Inflammatory macrophage treated with lipopolysaccharide for 4 hours (primary cell): ENCODE measurements around the gene RALGPS1.

ENCODE experiments used
- DNase-seq: peaks from one replicate; pipeline ENCODE4 v3.0.0-alpha.2; 2020

The RALGPS1 gene

GRCh38 chr9:127198587-127198986 lies 284.0 kb downstream of the RALGPS1 start:
- no peak for DNase-seq

GRCh38 chr9:127199001-127199791 lies 284.6 kb downstream of the RALGPS1 start:
- DNase-seq: peak; percentile 61

GRCh38 chr9:127200106-127200862 lies 285.7 kb downstream of the RALGPS1 start:
- no peak for DNase-seq

- DNase-seq: no peak
Measured at GRCh38 chr9:127201071-127201541, 286.5 kb downstream of the RALGPS1 start.

- DNase-seq: no peak
Measured at GRCh38 chr9:127201731-127202130, 287.1 kb downstream of the RALGPS1 start.

- no peak for DNase-seq
Measured at GRCh38 chr9:127202461-127203169, 288.0 kb downstream of the RALGPS1 start.

GRCh38 chr9:127203681-127204327 lies 289.2 kb downstream of the RALGPS1 start:
- no peak for DNase-seq

- DNase-seq: no peak
Measured at GRCh38 chr9:127204771-127205470, 290.3 kb downstream of the RALGPS1 start.

GRCh38 chr9:127205952-127206351 lies 291.4 kb downstream of the RALGPS1 start:
- DNase-seq: no peak

GRCh38 chr9:127206666-127207065 lies 292.1 kb downstream of the RALGPS1 start:
- no peak for DNase-seq

GRCh38 chr9:127207734-127208410 lies 293.3 kb downstream of the RALGPS1 start:
- DNase-seq: no peak

- DNase-seq: no peak
Measured at GRCh38 chr9:127208416-127208815, 293.8 kb downstream of the RALGPS1 start.

- no peak for DNase-seq
Measured at GRCh38 chr9:127209220-127209619, 294.6 kb downstream of the RALGPS1 start.

GRCh38 chr9:127209948-127210640 lies 295.5 kb downstream of the RALGPS1 start:
- no peak for DNase-seq

- no peak for DNase-seq
Measured at GRCh38 chr9:127210851-127211730, 296.5 kb downstream of the RALGPS1 start.

GRCh38 chr9:127211983-127212382 lies 297.4 kb downstream of the RALGPS1 start:
- DNase-seq: no peak

- no peak for DNase-seq
Measured at GRCh38 chr9:127212453-127212852, 297.9 kb downstream of the RALGPS1 start.

- DNase-seq: no peak
Measured at GRCh38 chr9:127213859-127214258, 299.3 kb downstream of the RALGPS1 start.

- DNase-seq: peak; percentile 35
Measured at GRCh38 chr9:127214421-127215267, 300.1 kb downstream of the RALGPS1 start.
